DOHH2 (cell line): ENCODE results near the gene PEF1.

Experiments
- EZH2phosphoT487 ChIP-seq: fragments of 200-600 bp; sonication (generic); IDR thresholded peaks from 2 replicates; pipeline ENCODE4 v1.6.1; 2017; ENCODE audit warnings: borderline replicate concordance, mild to moderate bottlenecking, antibody characterized with exemption, low read length, moderate library complexity, mixed read lengths
- TF ChIP-seq, protein P1 (sequence below): fragments of 200-600 bp; sonication (generic); IDR thresholded peaks from one replicate; pipeline ENCODE4 v1.5.1; 2014; ENCODE audit warnings: antibody characterized with exemption, mild to moderate bottlenecking, low read depth, low read length; ENCODE audit not compliant: poor library complexity, severe bottlenecking

- TF ChIP-seq, protein P1, sequence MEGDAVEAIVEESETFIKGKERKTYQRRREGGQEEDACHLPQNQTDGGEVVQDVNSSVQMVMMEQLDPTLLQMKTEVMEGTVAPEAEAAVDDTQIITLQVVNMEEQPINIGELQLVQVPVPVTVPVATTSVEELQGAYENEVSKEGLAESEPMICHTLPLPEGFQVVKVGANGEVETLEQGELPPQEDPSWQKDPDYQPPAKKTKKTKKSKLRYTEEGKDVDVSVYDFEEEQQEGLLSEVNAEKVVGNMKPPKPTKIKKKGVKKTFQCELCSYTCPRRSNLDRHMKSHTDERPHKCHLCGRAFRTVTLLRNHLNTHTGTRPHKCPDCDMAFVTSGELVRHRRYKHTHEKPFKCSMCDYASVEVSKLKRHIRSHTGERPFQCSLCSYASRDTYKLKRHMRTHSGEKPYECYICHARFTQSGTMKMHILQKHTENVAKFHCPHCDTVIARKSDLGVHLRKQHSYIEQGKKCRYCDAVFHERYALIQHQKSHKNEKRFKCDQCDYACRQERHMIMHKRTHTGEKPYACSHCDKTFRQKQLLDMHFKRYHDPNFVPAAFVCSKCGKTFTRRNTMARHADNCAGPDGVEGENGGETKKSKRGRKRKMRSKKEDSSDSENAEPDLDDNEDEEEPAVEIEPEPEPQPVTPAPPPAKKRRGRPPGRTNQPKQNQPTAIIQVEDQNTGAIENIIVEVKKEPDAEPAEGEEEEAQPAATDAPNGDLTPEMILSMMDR: no peak
- TF ChIP-seq EZH2phosphoT487: no peak
Measured at GRCh38 chr1:31591425-31592093, 53.1 kb downstream of the PEF1 start.
